ENCODE results near the gene STK32B. TPM values are rescaled to one million over a fixed set of nuclear protein-coding genes. Genes with fewer than 3 reads are reported as not detected.

Gene STK32B
- total and polyA plus RNA-seq, 2 of the 8 experiments (the other 6 are each of a cell fraction or from before 2014, with no cell fraction given): 2.3 to 2.5 TPM

- TF ChIP-seq CHD7 (IDR thresholded peaks at IDR 0.05; ENCODE audit: insufficient replicate concordance, low read length) (no peak), CTCF (IDR thresholded peaks at IDR 0.05; ENCODE audit: control extremely low read depth in 1 of 3, insufficient read depth in 1 of 3, low read depth in 1 of 3, low read length in 3 of 3) (no peak), SIX5 (IDR thresholded peaks at IDR 0.05; ENCODE audit: low read depth, low read length) (no peak), SP2 (IDR thresholded peaks at IDR 0.05; ENCODE audit: low read length) (no peak), CHD1 (IDR thresholded peaks at IDR 0.05; ENCODE audit: low read depth, low read length) (no peak), HDAC2 (IDR thresholded peaks at IDR 0.05; ENCODE audit: borderline replicate concordance in 1 of 2, low read depth in 2 of 2, low read length in 2 of 2) (no peak)
Measured at GRCh38 chr4:5403746-5404497, 352.6 kb downstream of the STK32B start (continued).

Measured in H1 (cell line).